Progenitor cell of endocrine pancreas (in vitro differentiated cells): ENCODE measurements around the gene STYXL1. TPM values are rescaled to one million over a fixed set of nuclear protein-coding genes. Genes with fewer than 3 reads are reported as not detected.

ENCODE experiments used
- DNase-seq: peaks from one replicate; pipeline ENCODE4 v3.0.0; 2021; ENCODE audit warnings: low spot score; ENCODE audit not compliant: unreplicated experiment
- H3K27ac Mint-ChIP-seq: 2 replicates; pipeline ENCODE4 v1.8.0; 2021; ENCODE audit warnings: mild to moderate bottlenecking, moderate library complexity, mixed read lengths
- H3K27me3 Mint-ChIP-seq: 2 replicates; pipeline ENCODE4 v1.8.0; 2021; ENCODE audit warnings: mixed read lengths
- H3K36me3 Mint-ChIP-seq: 2 replicates; pipeline ENCODE4 v1.8.0; 2022; ENCODE audit warnings: mixed read lengths; ENCODE audit not compliant: insufficient read depth
- H3K4me1 Mint-ChIP-seq: 2 replicates; pipeline ENCODE4 v1.8.0; 2021; ENCODE audit warnings: low read depth, mixed read lengths
- H3K4me3 Mint-ChIP-seq: 2 replicates; pipeline ENCODE4 v1.8.0; 2021; ENCODE audit warnings: low read depth, mild to moderate bottlenecking, moderate library complexity, mixed read lengths
- H3K9me3 Mint-ChIP-seq: 2 replicates; pipeline ENCODE4 v1.8.0; 2021; ENCODE audit warnings: low read depth, mixed read lengths
- total RNA-seq: library from RNA; stranded (reverse); gene quantifications from 2 replicates; pipeline ENCODE4 v1.2.1, GENCODE V29; 2021
- TF ChIP-seq, protein P1 (sequence below): fragments of 200-600 bp; sonication (generic); IDR thresholded peaks from one replicate; pipeline ENCODE4 v1.5.0; 2021; ENCODE audit warnings: antibody characterized with exemption, mild to moderate bottlenecking; ENCODE audit not compliant: unreplicated experiment

STYXL1 gene
- total RNA-seq, 1 donor from 2014 or later = 49.7 TPM

DNA sequence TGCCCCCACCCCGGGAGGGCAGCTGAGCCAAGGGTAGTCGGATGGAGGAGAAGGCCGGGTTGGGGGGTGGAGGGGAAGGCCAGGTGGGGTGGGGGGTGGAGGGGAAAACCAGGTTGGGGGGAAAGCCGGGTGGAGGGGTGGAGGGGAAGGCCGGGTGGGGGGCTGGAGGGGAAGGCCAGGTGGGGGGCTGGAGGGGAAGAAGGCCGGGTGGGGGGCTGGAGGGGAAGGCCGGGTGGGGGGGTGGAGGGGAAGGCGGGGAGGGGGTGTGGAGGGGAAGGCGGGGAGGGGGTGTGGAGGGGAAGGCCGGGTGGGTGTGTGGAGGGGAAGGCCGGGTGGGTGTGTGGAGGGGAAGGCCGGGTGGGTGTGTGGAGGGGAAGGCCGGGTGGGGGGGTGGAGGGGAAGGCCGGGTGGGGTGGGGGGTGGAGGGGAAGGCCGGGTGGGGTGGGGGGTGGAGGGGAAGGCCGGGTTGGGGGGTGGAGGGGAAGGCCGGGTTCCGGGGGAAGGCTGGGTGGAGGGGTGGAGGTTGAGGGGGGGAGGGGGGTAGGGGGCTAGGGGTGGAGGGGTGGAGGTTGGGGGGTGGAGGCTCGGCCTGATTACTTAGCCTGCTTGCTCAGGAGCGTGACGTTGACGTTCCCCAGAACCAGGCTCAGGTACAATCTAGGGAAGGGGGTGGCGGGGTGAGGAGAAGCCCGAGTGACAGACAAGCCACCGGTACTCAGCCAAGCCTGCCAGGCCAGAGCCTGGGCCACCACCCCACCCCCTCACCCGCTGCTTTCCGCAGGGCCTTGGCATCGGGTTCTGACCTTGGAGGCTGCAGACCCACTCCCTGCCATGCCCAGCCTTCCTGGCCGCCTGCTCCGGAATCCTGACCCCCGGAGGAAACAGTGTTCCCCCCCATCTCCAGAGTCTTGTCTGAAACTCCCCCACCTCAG lies 59.0 kb downstream of the STYXL1 start:
- H3K36me3 Mint-ChIP-seq = peaks cover 6% of the 10 kb centered on the region
- TF ChIP-seq, protein P1, sequence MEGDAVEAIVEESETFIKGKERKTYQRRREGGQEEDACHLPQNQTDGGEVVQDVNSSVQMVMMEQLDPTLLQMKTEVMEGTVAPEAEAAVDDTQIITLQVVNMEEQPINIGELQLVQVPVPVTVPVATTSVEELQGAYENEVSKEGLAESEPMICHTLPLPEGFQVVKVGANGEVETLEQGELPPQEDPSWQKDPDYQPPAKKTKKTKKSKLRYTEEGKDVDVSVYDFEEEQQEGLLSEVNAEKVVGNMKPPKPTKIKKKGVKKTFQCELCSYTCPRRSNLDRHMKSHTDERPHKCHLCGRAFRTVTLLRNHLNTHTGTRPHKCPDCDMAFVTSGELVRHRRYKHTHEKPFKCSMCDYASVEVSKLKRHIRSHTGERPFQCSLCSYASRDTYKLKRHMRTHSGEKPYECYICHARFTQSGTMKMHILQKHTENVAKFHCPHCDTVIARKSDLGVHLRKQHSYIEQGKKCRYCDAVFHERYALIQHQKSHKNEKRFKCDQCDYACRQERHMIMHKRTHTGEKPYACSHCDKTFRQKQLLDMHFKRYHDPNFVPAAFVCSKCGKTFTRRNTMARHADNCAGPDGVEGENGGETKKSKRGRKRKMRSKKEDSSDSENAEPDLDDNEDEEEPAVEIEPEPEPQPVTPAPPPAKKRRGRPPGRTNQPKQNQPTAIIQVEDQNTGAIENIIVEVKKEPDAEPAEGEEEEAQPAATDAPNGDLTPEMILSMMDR = no peak
- no peaks in the 10 kb centered on the region for H3K27me3 Mint-ChIP-seq
- H3K4me3 Mint-ChIP-seq = no peak overlapping the region
- H3K27ac Mint-ChIP-seq = no peak overlapping the region
- peaks cover 10% of the 10 kb centered on the region for H3K4me1 Mint-ChIP-seq
- H3K9me3 Mint-ChIP-seq = no peaks in the 10 kb centered on the region
- DNase-seq = no peak

DNA sequence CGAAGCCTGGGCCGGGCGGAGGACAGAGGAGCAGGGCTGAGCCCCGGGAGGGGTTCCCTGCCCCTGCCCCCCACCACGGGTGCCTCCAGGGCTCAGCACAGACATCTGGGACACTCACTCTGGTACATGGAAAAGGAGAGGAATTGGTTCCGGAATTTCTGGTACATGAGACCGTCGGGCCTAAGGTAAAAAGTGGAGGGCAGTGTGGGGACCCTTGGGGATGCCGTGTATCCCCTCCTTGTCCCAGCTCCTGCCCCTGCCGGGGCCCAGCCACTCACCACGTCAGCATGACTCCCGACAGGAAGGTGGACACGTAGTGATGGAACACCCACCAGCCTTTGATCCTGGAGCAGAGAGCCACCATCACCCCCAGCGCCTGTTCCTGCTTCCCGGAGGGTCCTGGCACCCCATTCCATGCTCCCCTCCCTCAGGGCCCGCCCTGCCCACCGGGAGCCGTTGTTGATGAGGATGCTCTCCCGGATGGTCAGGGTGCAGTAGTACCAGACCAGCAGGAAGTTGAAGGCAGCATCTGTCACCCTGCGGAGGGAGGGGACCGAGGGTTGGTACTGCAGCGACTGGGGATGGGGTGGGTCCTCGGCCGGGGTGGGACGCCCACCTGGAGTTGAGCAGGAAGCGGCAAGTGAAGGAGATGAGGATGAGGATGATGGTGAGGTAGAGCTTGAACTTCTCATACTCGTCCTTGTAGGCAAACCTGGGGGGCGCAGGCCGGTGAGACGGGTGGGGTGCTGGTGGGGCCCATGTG lies 59.8 kb downstream of the STYXL1 start:
- Mint-ChIP-seq H3K4me3 (no peak overlapping the region), H3K27ac (no peak overlapping the region), H3K36me3 (peaks cover 6% of the 10 kb centered on the region), H3K4me1 (peaks cover 8% of the 10 kb centered on the region), H3K9me3 (no peaks in the 10 kb centered on the region), H3K27me3 (no peaks in the 10 kb centered on the region)
- TF ChIP-seq, protein P1 = no peak
- no peak for DNase-seq

DNA sequence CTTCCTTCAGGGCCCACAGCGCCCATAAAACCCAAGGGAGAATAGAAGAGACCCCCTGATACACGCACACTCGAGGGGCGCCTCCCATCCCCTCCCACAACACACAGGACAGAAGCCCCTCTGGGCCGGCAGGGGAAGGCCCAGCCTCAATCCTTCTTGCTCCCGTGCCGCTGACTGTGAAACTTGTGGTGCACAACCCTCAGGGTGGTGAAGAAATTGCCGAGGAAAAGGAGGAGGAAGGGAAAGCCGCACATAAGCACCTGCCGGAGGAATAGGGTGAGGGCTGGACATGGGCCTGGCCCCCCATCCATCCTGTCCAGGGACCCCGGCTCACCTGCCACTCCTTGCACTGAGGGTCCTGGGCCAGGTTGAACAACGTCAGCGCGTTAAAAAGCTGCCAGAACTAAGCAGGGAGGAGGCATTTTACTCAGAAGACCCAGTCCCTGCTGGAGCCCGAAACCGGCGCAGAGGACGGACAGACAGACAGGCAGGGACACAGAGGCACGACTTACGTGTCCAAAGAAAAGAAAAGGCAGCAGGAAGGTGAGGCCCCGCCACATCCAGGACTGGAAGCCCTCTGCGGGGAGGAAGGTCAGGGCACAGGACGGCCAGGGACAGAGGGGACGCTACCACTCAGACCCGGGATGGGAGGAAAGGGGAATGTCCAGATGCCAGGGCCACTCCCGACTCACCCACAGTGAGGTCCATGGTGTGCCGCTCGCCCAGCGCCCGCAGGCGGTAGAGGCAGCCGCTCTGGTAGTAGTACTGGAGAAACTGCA lies 60.6 kb downstream of the STYXL1 start:
- DNase-seq = no peak
- TF ChIP-seq, protein P1 = no peak
- no peak overlapping the region for H3K4me3 Mint-ChIP-seq
- peaks cover 6% of the 10 kb centered on the region for H3K36me3 Mint-ChIP-seq
- no peaks in the 10 kb centered on the region for H3K27me3 Mint-ChIP-seq
- H3K27ac Mint-ChIP-seq = peak overlapping the region; percentile 63
- H3K9me3 Mint-ChIP-seq = no peaks in the 10 kb centered on the region
- H3K4me1 Mint-ChIP-seq = peaks cover 8% of the 10 kb centered on the region

DNA sequence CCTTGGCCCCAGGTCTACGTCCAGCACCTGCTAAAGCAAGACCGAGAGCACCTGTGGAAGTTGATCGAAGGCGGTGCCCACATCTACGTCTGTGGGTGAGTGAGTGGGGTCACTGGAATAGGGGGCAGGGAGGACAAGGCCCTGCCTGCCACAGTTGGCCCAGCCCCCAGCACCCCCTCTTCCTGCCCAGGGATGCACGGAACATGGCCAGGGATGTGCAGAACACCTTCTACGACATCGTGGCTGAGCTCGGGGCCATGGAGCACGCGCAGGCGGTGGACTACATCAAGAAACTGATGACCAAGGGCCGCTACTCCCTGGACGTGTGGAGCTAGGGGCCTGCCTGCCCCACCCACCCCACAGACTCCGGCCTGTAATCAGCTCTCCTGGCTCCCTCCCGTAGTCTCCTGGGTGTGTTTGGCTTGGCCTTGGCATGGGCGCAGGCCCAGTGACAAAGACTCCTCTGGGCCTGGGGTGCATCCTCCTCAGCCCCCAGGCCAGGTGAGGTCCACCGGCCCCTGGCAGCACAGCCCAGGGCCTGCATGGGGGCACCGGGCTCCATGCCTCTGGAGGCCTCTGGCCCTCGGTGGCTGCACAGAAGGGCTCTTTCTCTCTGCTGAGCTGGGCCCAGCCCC lies 61.5 kb downstream of the STYXL1 start:
- Mint-ChIP-seq H3K4me1 (peaks cover 8% of the 10 kb centered on the region), H3K36me3 (peaks cover 6% of the 10 kb centered on the region), H3K9me3 (no peaks in the 10 kb centered on the region), H3K27me3 (no peaks in the 10 kb centered on the region), H3K4me3 (no peak overlapping the region), H3K27ac (no peak overlapping the region)
- no peak for DNase-seq
- TF ChIP-seq, protein P1 = no peak
